ENCODE results near the gene PAK6. TPM values are rescaled to one million over a fixed set of nuclear protein-coding genes. Genes with fewer than 3 reads are reported as not detected.

Gene PAK6
- polyA plus RNA-seq, 1 of the 3 experiments (the other 2 are of a cell fraction) = 0.07 TPM

- H3K9me3 ChIP-seq = no peaks in the 10 kb centered on the region
- no peak for DNase-seq
- H3K27ac ChIP-seq (ENCODE audit: low read depth in 2 of 2, low read length in 1 of 2) = no peak overlapping the region
- no peak overlapping the region for H3K4me2 ChIP-seq
- no peak overlapping the region for H3K9ac ChIP-seq
- H4K20me1 ChIP-seq (ENCODE audit: insufficient read depth) = peaks cover 4% of the 10 kb centered on the region; the same call in 1 of the 2 replicates
- H3K4me3 ChIP-seq (ENCODE audit: low read depth in 2 of 2, low read length in 1 of 2) = no peak overlapping the region
- H3F3A ChIP-seq (replicated peaks; ENCODE audit: insufficient read depth) = peaks cover 4% of the 10 kb centered on the region
- no peak for TF ChIP-seq TCF12 (IDR thresholded peaks at IDR 0.05)
- TF ChIP-seq YY1 (IDR thresholded peaks at IDR 0.05; ENCODE audit: low read depth) = no peak
- TF ChIP-seq EP300 (IDR thresholded peaks at IDR 0.05; ENCODE audit: borderline replicate concordance in 1 of 2, low read depth in 1 of 2, low read length in 1 of 2) = no peak
- TF ChIP-seq MEF2A (IDR thresholded peaks at IDR 0.05; ENCODE audit: borderline replicate concordance, low read depth) = no peak
- TF ChIP-seq USF1 (IDR thresholded peaks at IDR 0.05; ENCODE audit: borderline replicate concordance, low read depth) = no peak
- no peak for TF ChIP-seq SIN3A (IDR thresholded peaks at IDR 0.05; ENCODE audit: borderline replicate concordance, low read depth, low read length)
- TF ChIP-seq REST (IDR thresholded peaks at IDR 0.05; ENCODE audit: low read depth, low read length) = no peak
- TF ChIP-seq MAX (IDR thresholded peaks at IDR 0.05; ENCODE audit: low read depth) = no peak
- TF ChIP-seq POLR2AphosphoS5 (IDR thresholded peaks at IDR 0.05; ENCODE audit: low read depth, low read length) = no peak
- TF ChIP-seq FOSL2 (IDR thresholded peaks at IDR 0.05; ENCODE audit: borderline replicate concordance, low read depth) = no peak
- no peak for TF ChIP-seq RAD21 (IDR thresholded peaks at IDR 0.05; ENCODE audit: low read length)
- H3K9me2 ChIP-seq = no peaks in the 10 kb centered on the region
- ChIA-PET POLR2A (no interaction called here), CTCF (interaction anchor here (0.7 to 34.5 kb wide), 4 partner anchors 9 to 51 kb away, joined by 3 to 720 read pairs (median 6); no protein-coding TSS in a partner anchor)
- H3K36me3 ChIP-seq (replicated peaks in 1 of 2; ENCODE audit: control insufficient read depth in 1 of 2, insufficient read depth in 2 of 2, low read length in 1 of 2) = no peaks in the 10 kb centered on the region
- H3K4me1 ChIP-seq (ENCODE audit: control insufficient read depth in 1 of 2, insufficient read depth in 2 of 2, low read depth in 1 of 2, low read length in 1 of 2) = peaks cover 5 to 21% of the 10 kb centered on the region in 2 experiments; a peak in 2 of 4 replicates
- 93% methylated on average over 4 of the region's 4 CpGs for WGBS (ENCODE audit: low lambda C conversion rate)
- no peaks in the 10 kb centered on the region for H3K79me2 ChIP-seq (ENCODE audit: insufficient read depth)
- no peak overlapping the region for H2AFZ ChIP-seq (ENCODE audit: low read depth)
- no peaks in the 10 kb centered on the region for H3K27me3 ChIP-seq (ENCODE audit: insufficient read depth)
Measured at GRCh38 chr15:40234783-40235182, 4.1 kb upstream of the PAK6 start.

GRCh38 chr15:40235201-40235885 is 3.5 kb upstream of the PAK6 start:
- H2AFZ ChIP-seq (ENCODE audit: low read depth) = no peak overlapping the region
- peak; percentile 59 for DNase-seq
- H4K20me1 ChIP-seq (ENCODE audit: insufficient read depth) = peaks cover 5% of the 10 kb centered on the region; the same call in 1 of the 2 replicates
- H3K27me3 ChIP-seq (ENCODE audit: insufficient read depth) = no peaks in the 10 kb centered on the region
- POLR2A ChIA-PET = no interaction called here
- H3K9me3 ChIP-seq = no peaks in the 10 kb centered on the region
- no peaks in the 10 kb centered on the region for H3K79me2 ChIP-seq (ENCODE audit: insufficient read depth)
- H3K4me1 ChIP-seq (ENCODE audit: control insufficient read depth in 1 of 2, insufficient read depth in 2 of 2, low read depth in 1 of 2, low read length in 1 of 2) = peaks cover 5 to 27% of the 10 kb centered on the region in 2 experiments; a peak in 2 of 4 replicates
- no peak overlapping the region for H3K4me2 ChIP-seq
- no peaks in the 10 kb centered on the region for H3K9me2 ChIP-seq
- H3K27ac ChIP-seq (ENCODE audit: low read depth in 2 of 2, low read length in 1 of 2) = no peak overlapping the region
- peak; percentile 35; the same call in 1 of the 2 replicates for TF ChIP-seq USF1 (IDR thresholded peaks at IDR 0.05; ENCODE audit: borderline replicate concordance, low read depth)
- TF ChIP-seq EZH2phosphoT487 (IDR thresholded peaks at IDR 0.05; ENCODE audit: borderline replicate concordance, low read depth) = no peak
- CTCF ChIA-PET = interaction anchor here (1.4 to 34.5 kb wide), 3 partner anchors 10 to 35 kb away, joined by 3 to 720 read pairs (median 9); no protein-coding TSS in a partner anchor
- no peak overlapping the region for H3K9ac ChIP-seq
- H3F3A ChIP-seq (replicated peaks; ENCODE audit: insufficient read depth) = peaks cover 4% of the 10 kb centered on the region
- H3K4me3 ChIP-seq (ENCODE audit: low read depth in 2 of 2, low read length in 1 of 2) = no peak overlapping the region
- no peaks in the 10 kb centered on the region for H3K36me3 ChIP-seq (replicated peaks in 1 of 2; ENCODE audit: control insufficient read depth in 1 of 2, insufficient read depth in 2 of 2, low read length in 1 of 2)
- WGBS (ENCODE audit: low lambda C conversion rate) = 100% methylated on average over 3 of the region's 4 CpGs
